Esophagus squamous epithelium (tissue), 4 donors: ENCODE results near the gene UHRF2.

Experiments used
- POLR2A ChIP-seq, 4 donors: fragments of 450-650 bp; IDR thresholded peaks; one replicate each; pipeline ENCODE4 v1.6.1; 2017; ENCODE audit warnings: antibody characterized with exemption in 4 of 4, mild to moderate bottlenecking in 4 of 4, moderate library complexity in 3 of 4
- TF ChIP-seq, protein P1 (sequence below), 6 experiments: fragments of 450-650 bp in 4 of 6; fragments of 200-600 bp in 2 of 6; sonication (generic) in 2 of 6; IDR thresholded peaks; one replicate each; pipeline ENCODE4 v1.5.1; 2016 to 2019; ENCODE audit warnings: antibody characterized with exemption in 6 of 6, mild to moderate bottlenecking in 4 of 6, moderate library complexity in 4 of 6

DNA sequence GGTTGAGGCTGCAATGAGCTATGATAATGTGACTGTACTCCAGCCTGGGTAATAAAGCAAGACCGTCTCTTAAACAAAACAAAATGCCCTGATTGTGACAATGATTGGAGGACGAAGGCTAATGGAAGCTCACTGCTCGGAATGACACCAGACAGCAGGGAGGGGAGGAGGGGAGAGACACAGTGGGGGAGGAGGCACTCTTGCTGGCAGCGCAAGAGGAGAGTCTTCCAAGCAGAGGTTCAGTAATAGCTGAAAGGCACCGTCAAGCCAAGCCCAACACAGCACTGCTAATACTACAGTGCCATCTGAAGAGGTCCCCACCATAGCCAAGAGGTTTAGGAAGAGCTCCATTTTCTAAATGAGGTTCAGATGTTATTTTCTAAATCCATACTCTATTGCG, 130.2 kb downstream of the UHRF2 start:
- TF ChIP-seq, protein P1, sequence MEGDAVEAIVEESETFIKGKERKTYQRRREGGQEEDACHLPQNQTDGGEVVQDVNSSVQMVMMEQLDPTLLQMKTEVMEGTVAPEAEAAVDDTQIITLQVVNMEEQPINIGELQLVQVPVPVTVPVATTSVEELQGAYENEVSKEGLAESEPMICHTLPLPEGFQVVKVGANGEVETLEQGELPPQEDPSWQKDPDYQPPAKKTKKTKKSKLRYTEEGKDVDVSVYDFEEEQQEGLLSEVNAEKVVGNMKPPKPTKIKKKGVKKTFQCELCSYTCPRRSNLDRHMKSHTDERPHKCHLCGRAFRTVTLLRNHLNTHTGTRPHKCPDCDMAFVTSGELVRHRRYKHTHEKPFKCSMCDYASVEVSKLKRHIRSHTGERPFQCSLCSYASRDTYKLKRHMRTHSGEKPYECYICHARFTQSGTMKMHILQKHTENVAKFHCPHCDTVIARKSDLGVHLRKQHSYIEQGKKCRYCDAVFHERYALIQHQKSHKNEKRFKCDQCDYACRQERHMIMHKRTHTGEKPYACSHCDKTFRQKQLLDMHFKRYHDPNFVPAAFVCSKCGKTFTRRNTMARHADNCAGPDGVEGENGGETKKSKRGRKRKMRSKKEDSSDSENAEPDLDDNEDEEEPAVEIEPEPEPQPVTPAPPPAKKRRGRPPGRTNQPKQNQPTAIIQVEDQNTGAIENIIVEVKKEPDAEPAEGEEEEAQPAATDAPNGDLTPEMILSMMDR (IDR thresholded peaks at IDR 0.05) = no peak
- no peak for TF ChIP-seq POLR2A (IDR thresholded peaks at IDR 0.05)
